HG03066 (cell line): Measurements from ENCODE around the gene STOML2.
A peak's percentile ranks its signal among the peaks of the same experiment; 100 is the strongest.
"Not testable (repeated sequence)": the region's sequence is repeated elsewhere in the genome, so short reads cannot be mapped to it uniquely, and the experiment has no call there.

Source experiments
- ATAC-seq: cut with Tn5 transposase; IDR thresholded peaks from one replicate; pipeline ENCODE4 v1.9.1; 2021; ENCODE audit warnings: low read depth; ENCODE audit not compliant: unreplicated experiment

STOML2 gene

GRCh38 chr9:35102769-35103659, at the start of gene STOML2:
Gene STOML2, minus strand, starts transcription at chr9:35103131. Its CDS starts 37 bp downstream, at chr9:35103094.
- peak; percentile 97 for ATAC-seq

- not testable (repeated sequence) for ATAC-seq
Observed at GRCh38 chr9:35147941-35148563, 45.1 kb upstream of the STOML2 start.

- ATAC-seq = no peak
Observed at GRCh38 chr9:35142037-35142436, 39.1 kb upstream of the STOML2 start.

GRCh38 chr9:35140093-35140492, 37.2 kb upstream of the STOML2 start:
- ATAC-seq = no peak

- no peak for ATAC-seq
Observed at GRCh38 chr9:35136866-35137265, 33.9 kb upstream of the STOML2 start.

GRCh38 chr9:35135988-35136387, 33.1 kb upstream of the STOML2 start:
- ATAC-seq = no peak

- ATAC-seq = no peak
Observed at GRCh38 chr9:35134920-35135319, 32.0 kb upstream of the STOML2 start.

GRCh38 chr9:35116898-35117551, 14.1 kb upstream of the STOML2 start:
- peak; percentile 52 for ATAC-seq

GRCh38 chr9:35116539-35116897, 13.6 kb upstream of the STOML2 start:
- ATAC-seq = no peak

- ATAC-seq = peak; percentile 63
Observed at GRCh38 chr9:35115680-35116538, 13.0 kb upstream of the STOML2 start, which contains the start of gene ATOSB. Gene ATOSB, minus strand, starts transcription at chr9:35115862. Its CDS starts 7,588 bp downstream, at chr9:35108274.

GRCh38 chr9:35114840-35115628, 12.1 kb upstream of the STOML2 start:
- no peak for ATAC-seq

GRCh38 chr9:35114113-35114839, 11.3 kb upstream of the STOML2 start:
- no peak for ATAC-seq

- no peak for ATAC-seq
Observed at GRCh38 chr9:35112257-35113020, 9.5 kb upstream of the STOML2 start.

GRCh38 chr9:35111001-35111933, 8.3 kb upstream of the STOML2 start:
- ATAC-seq = peak; percentile 56

- no peak for ATAC-seq
Observed at GRCh38 chr9:35110327-35110761, 7.4 kb upstream of the STOML2 start.

- no peak for ATAC-seq
Observed at GRCh38 chr9:35108946-35109575, 6.1 kb upstream of the STOML2 start.

- ATAC-seq = no peak
Observed at GRCh38 chr9:35108461-35108860, 5.5 kb upstream of the STOML2 start.
